Stimulated activated naive B cell treated with anti-CD40 and anti-IgM and Interleukin-4, amounts not matched to agents 10 μg/mL and 1 μg/mL and 100 μg/mL, for 72 hours (primary cell): ENCODE data around the gene YKT6.
"Not testable (repeated sequence)": the region's sequence is repeated elsewhere in the genome, so short reads cannot be mapped to it uniquely, and the experiment has no call there.

Source experiments
- ATAC-seq, 2 donors: fragments of 150-1000 bp; cut with Tn5 transposase; replicated peaks; 2 replicates each; pipeline ENCODE4 v1.10.0; 2021; ENCODE audit warnings: moderate library complexity in 1 of 2
- DNase-seq: peaks from one replicate; pipeline ENCODE4 v3.0.0; 2021
- H3K27ac Mint-ChIP-seq: one replicate; pipeline ENCODE4 v1.8.0; 2022; ENCODE audit warnings: mild to moderate bottlenecking, mixed read lengths
- H3K27me3 Mint-ChIP-seq, 2 donors: one replicate each; pipeline ENCODE4 v1.8.0; 2022; ENCODE audit warnings: mixed read lengths in 2 of 2
- H3K36me3 Mint-ChIP-seq, 2 donors: one replicate each; pipeline ENCODE4 v1.8.0; 2022; ENCODE audit warnings: mixed read lengths in 2 of 2, mild to moderate bottlenecking in 1 of 2
- H3K4me1 Mint-ChIP-seq, 2 donors: one replicate each; pipeline ENCODE4 v1.8.0; 2022; ENCODE audit warnings: mixed read lengths in 2 of 2, mild to moderate bottlenecking in 1 of 2
- H3K4me3 Mint-ChIP-seq, 2 donors: one replicate each; pipeline ENCODE4 v1.8.0; 2022; ENCODE audit warnings: mild to moderate bottlenecking in 2 of 2, mixed read lengths in 2 of 2, moderate library complexity in 1 of 2
- H3K9me3 Mint-ChIP-seq, 2 donors: one replicate each; pipeline ENCODE4 v1.8.0; 2022; ENCODE audit warnings: mixed read lengths in 2 of 2, mild to moderate bottlenecking in 1 of 2

YKT6 gene

DNA sequence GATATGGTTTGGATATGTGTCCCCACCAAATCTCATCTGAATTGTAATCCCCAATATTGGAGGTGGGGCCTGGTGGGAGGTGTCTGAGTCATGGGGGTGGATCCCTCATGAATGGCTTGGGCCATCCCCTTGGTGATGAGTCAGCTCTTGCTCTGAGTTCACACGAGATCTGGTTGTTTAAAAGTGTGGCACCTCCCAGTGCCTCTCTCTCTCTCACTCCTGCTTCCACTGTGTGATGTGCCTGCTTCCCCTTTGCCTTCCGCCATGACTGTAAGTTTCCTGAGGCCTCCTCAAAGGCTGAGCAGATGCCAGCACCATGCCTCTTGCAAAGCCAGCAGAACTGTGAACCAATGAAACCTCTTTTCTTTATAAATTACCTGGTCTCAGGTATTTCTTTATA, 6.7 kb upstream of the YKT6 start:
- Mint-ChIP-seq H3K4me1 (peaks cover 8% of the 10 kb centered on the region in 2 donors), H3K27ac (peak overlapping the region; percentile 39), H3K4me3 (no peak overlapping the region), H3K27me3 (peaks cover 12 to 15% of the 10 kb centered on the region in 2 donors), H3K36me3 (no peaks in the 10 kb centered on the region), H3K9me3 (peaks cover 1 to 3% of the 10 kb centered on the region in 2 donors)
- DNase-seq (no peak), ATAC-seq (peak in 1 of 2 donors; percentile 51)

DNA sequence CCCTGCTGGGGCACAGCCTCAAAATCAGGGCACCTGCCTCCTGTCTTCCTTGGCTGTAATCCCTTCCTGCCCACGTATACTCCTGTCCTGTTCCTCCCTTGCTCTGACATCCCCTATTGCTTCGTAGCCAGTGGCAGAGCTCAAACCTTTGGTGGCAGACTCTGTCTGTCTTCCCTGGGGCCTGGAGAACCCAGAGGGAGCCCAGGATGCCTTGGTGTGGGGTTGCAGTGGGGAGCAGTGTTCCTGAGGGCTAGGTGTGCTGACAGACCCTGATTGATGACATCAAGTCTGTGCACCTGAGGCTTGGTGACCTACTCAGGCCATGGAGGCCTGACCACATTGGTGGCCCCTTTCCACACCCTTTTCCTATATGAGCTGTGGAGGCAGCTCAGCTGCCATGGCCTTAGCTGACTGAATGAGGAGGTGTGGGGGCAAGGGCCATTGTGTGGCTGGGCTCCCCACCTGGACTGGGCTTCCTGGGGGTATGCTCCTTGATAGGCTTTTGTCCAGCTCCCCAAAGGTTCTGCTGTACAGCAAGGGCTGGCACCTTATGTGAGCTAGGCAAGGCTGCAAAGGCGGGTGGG, 6.1 kb upstream of the YKT6 start:
- ATAC-seq (no peak), DNase-seq (no peak)
- Mint-ChIP-seq H3K4me1 (peaks cover 8% of the 10 kb centered on the region in 2 donors), H3K9me3 (peaks cover 1 to 3% of the 10 kb centered on the region in 2 donors), H3K27ac (no peak overlapping the region), H3K4me3 (no peak overlapping the region), H3K36me3 (no peaks in the 10 kb centered on the region), H3K27me3 (peaks cover 12 to 15% of the 10 kb centered on the region in 2 donors)

DNA sequence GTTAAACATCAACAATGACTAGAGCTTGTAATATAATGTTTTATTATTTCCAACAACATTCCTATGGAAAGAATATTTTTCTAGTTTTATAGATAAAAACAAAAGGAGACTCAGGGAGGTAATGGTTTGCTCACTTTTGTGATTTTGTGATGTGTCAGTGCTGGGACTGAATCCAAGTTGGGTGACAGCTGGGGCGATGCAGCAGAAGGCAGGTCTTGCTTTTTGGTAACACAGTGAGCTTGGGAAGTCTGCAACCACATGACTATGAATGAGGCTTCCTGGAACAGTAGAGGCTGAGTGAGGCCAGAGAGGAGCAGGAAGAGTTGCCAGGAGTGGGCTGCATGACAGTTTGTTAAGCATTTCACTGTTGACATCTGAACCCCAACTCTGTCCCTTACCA, 4.9 kb upstream of the YKT6 start:
- H3K36me3 Mint-ChIP-seq: peaks cover 0 to under 1% of the 10 kb centered on the region in 2 donors
- H3K4me1 Mint-ChIP-seq: peaks cover 8 to 10% of the 10 kb centered on the region in 2 donors
- ATAC-seq (no peak), DNase-seq (no peak)
- peaks cover 1 to 3% of the 10 kb centered on the region in 2 donors for H3K9me3 Mint-ChIP-seq
- no peak overlapping the region for H3K27ac Mint-ChIP-seq
- peaks cover 12 to 15% of the 10 kb centered on the region in 2 donors for H3K27me3 Mint-ChIP-seq
- no peak overlapping the region for H3K4me3 Mint-ChIP-seq

DNA sequence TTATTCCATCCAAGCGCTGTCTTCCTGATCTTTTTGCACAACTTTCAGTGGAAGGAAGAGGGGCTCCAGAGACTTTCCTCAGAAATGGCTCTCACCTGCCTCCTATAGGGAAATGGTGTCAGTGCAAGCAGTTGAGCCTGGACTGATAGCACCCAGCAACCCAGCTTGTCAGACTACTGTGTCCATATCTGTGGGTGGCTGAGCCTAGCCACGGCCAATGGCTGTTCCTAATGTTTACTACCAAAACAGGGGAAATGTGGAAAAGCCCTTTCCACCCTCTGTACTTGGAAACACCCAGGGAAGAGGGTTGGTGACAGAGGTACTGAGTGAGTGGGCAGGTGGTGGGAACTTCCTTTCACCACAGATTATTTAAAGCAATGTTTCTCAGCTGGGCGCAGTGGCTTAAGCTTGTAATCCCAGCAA, 4.3 kb upstream of the YKT6 start:
- ATAC-seq (peak; percentile 33 to 35), DNase-seq (peak; percentile 17)
- Mint-ChIP-seq H3K4me3 (no peak overlapping the region), H3K36me3 (peaks cover 0 to 2% of the 10 kb centered on the region in 2 donors), H3K27ac (no peak overlapping the region), H3K9me3 (peaks cover 1 to 3% of the 10 kb centered on the region in 2 donors), H3K4me1 (peaks cover 8 to 11% of the 10 kb centered on the region in 2 donors), H3K27me3 (peaks cover 12 to 15% of the 10 kb centered on the region in 2 donors)

DNA sequence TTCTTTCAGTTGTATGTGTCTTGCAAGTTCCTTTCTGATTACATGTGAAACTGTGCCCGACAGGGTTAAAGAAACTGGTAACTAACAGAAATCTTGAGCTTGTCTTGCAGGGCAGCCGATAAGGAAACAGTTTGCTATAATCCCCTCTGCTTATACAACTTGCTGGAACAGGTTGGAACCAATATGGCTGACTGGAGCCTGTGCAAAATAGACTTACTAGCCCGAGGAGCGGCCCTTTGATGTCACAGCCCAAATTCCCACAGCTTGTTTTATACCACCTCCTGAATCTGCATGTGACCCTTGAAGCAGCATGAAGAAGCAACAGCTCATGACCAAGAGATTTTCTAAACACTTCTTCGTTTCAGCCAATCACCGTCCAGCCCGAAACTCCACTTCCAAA, 3.3 kb upstream of the YKT6 start:
- peaks cover 17 to 18% of the 10 kb centered on the region in 2 donors for H3K4me1 Mint-ChIP-seq
- peaks cover 0 to 2% of the 10 kb centered on the region in 2 donors for H3K36me3 Mint-ChIP-seq
- DNase-seq (no peak), ATAC-seq (no peak)
- peaks cover 1 to 3% of the 10 kb centered on the region in 2 donors for H3K9me3 Mint-ChIP-seq
- H3K4me3 Mint-ChIP-seq: no peak overlapping the region
- peaks cover 8 to 10% of the 10 kb centered on the region in 2 donors for H3K27me3 Mint-ChIP-seq
- no peak overlapping the region for H3K27ac Mint-ChIP-seq

DNA sequence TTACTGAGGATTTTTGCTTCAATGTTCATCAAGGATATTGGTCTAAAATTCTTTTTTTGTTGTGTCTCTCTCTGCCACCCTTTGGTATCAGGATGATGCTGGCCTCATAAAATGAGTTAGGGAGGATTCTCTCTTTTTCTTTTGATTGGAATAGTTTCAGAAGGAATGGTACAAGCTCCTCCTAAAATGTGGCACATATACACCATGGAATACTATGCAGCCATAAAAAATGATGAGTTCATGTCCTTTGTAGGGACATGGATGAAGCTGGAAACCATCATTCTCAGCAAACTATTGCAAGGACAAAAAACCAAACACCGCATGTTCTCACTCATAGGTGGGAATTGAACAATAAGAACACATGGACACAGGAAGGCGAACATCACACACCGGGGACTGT, 615 bp upstream of the YKT6 start:
- H3K4me3 Mint-ChIP-seq: peak overlapping the region; percentile 60 to 61
- peaks cover 12 to 14% of the 10 kb centered on the region in 2 donors for H3K36me3 Mint-ChIP-seq
- ATAC-seq, H3K27me3 Mint-ChIP-seq, H3K9me3 Mint-ChIP-seq, H3K27ac Mint-ChIP-seq, DNase-seq: not testable (repeated sequence)
- peaks cover 24 to 33% of the 10 kb centered on the region in 2 donors for H3K4me1 Mint-ChIP-seq

DNA sequence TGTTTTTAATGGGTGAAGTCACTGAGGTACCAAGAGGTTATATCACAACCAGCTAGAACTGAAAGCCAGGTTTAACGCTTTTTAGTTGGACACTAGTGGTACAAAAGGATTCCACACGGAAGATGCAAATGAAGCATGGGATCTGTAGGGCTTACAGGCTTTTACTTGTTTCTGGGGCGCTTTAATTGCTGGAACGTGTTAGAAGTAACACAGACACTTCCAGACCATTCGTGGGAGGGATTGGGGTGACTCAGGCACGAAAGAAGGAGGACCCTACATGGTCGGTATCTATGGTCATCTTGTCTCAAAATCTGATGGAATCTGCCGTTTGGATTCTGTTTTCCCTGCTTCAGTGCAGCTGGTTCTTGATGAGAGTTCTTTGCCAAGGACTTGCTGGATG, 1.0 kb downstream of the YKT6 start:
- ATAC-seq (no peak), DNase-seq (no peak)
- Mint-ChIP-seq H3K9me3 (no peaks in the 10 kb centered on the region), H3K4me1 (peaks cover 23 to 25% of the 10 kb centered on the region in 2 donors), H3K27me3 (no peaks in the 10 kb centered on the region), H3K4me3 (peak overlapping the region; percentile 92 to 93), H3K36me3 (peaks cover 21 to 22% of the 10 kb centered on the region in 2 donors), H3K27ac (no peak overlapping the region)

DNA sequence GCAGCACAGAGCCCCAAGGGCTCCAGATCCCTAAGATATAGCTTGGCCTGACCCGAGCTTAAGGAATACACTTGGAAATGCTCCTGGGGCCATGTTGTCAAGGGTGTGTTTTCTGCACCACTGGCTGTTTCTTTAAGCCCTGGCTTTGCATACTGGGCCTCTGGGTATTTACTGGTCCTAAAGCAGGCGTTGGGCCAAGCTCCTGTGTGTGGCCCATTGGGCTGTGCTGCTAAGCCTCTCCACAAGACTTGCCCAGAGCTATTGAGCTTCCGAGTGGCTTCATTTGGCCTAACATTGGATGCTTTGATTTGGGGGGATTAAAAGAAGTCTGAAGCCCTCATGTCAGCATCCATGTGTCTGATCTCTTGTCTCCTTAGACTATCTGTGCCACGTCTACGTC, 5.2 kb downstream of the YKT6 start:
- H3K36me3 Mint-ChIP-seq: peaks cover 32 to 50% of the 10 kb centered on the region in 2 donors

DNA sequence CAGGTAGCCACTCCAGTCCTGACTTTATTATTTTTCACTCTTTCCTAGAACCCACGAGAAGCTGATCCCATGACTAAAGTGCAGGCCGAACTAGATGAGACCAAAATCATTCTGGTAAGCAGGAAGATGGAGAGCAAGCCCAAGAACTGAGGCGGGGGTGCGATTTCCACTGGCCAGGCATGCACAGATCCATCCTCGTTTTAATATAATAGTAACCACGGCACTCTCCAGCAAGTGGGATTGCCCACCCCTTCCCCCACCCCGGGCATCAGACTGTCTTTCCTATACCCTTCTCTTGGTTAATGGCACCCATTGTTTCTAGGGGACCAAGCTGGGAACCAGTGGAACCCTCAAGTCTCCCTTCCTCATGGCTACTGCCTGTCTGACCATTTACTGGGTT, 7.3 kb downstream of the YKT6 start:
- H3K9me3 Mint-ChIP-seq: no peaks in the 10 kb centered on the region
- no peak for ATAC-seq
- H3K27me3 Mint-ChIP-seq: no peaks in the 10 kb centered on the region
- no peak for DNase-seq
- no peak overlapping the region for H3K27ac Mint-ChIP-seq
- no peak overlapping the region for H3K4me3 Mint-ChIP-seq
- H3K36me3 Mint-ChIP-seq: peaks cover 38 to 63% of the 10 kb centered on the region in 2 donors
- H3K4me1 Mint-ChIP-seq: peaks cover 12% of the 10 kb centered on the region in 2 donors

More for the DNA sequence above, 5.2 kb downstream of the YKT6 start:
- no peak overlapping the region for H3K27ac Mint-ChIP-seq
- DNase-seq (no peak), ATAC-seq (no peak)
- H3K4me3 Mint-ChIP-seq: no peak overlapping the region
- H3K27me3 Mint-ChIP-seq: no peaks in the 10 kb centered on the region
- H3K9me3 Mint-ChIP-seq: no peaks in the 10 kb centered on the region
- H3K4me1 Mint-ChIP-seq: peaks cover 21 to 25% of the 10 kb centered on the region in 2 donors

DNA sequence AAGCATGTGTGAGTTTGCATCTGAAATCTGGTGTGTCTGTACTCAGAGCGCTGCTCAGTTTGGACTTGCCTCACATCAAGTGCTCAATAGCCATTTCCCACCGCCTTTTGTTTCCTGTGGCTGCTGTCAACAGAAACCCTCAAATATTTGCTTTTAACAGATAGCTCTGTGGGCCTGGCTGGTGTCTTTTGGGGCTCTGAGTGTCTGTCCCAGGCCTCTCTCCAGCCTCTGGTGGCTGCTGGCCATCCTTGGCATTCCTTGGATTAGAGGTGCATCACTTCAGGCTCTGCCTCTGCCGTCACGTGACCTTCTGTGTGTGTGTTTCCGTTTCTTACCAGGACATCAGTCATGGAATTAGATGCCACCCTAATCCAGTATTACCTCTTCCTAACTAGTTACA, 9.3 kb downstream of the YKT6 start:
- Mint-ChIP-seq H3K27ac (peak overlapping the region; percentile 62), H3K4me3 (no peak overlapping the region), H3K27me3 (no peaks in the 10 kb centered on the region), H3K9me3 (no peaks in the 10 kb centered on the region), H3K4me1 (peaks cover 13 to 14% of the 10 kb centered on the region in 2 donors), H3K36me3 (peaks cover 39 to 64% of the 10 kb centered on the region in 2 donors)
- DNase-seq (no peak), ATAC-seq (no peak)

DNA sequence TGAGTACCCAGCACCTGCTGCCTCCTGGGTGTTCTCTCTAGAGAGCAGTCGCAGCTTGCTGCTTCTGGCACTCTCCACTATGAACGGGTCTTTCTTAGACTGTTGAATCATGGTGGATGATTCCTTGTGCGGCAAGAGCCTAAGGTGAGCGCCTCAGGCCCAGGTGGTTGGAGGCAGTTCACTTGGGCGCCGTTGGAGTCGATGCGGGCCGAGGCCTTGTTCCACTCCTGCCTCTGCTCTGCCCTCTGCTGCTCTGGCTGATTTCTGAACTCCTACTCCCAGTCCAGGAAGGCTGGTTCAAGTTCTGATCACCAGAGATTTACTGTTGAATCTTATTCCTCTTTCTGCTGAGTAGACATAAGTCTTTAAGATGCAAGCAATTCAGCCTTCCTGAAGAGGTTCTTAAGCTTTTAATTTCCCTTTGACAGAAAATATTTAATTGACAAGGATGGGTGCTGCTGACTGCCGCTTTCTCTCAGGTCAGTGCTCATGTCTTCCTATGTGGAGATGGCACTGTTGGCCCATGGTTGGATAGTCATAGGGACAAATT, 10.4 kb downstream of the YKT6 start:
- H3K36me3 Mint-ChIP-seq: peaks cover 33 to 63% of the 10 kb centered on the region in 2 donors
- H3K27me3 Mint-ChIP-seq: no peaks in the 10 kb centered on the region
- no peaks in the 10 kb centered on the region for H3K9me3 Mint-ChIP-seq
- no peak for ATAC-seq
- peak overlapping the region; percentile 42 for H3K27ac Mint-ChIP-seq
- H3K4me3 Mint-ChIP-seq: no peak overlapping the region
- DNase-seq: no peak
- peaks cover 11 to 14% of the 10 kb centered on the region in 2 donors for H3K4me1 Mint-ChIP-seq

DNA sequence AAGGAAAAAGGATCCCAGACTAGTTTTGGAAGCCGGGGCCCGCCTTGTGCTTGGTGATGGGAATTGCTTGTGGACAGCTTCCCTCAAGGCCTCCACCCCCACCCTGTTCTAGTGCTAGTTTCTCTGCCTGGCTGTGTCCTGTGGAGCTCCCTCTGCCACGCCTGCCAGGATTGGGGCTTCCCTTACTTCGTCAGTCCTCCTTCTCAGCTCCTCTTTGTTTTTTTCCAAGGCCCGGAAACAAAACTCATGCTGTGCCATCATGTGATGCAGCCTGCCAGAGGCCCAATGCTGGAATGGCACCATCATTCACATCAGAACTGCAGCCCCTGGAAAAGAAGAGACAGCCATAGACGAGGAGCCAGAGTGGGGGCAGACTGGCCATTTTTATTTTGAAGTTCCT, 11.2 kb downstream of the YKT6 start:
- no peak for DNase-seq
- peaks cover 30 to 57% of the 10 kb centered on the region in 2 donors for H3K36me3 Mint-ChIP-seq
- no peak overlapping the region for H3K27ac Mint-ChIP-seq
- no peaks in the 10 kb centered on the region for H3K27me3 Mint-ChIP-seq
- H3K4me3 Mint-ChIP-seq: no peak overlapping the region
- peaks cover 11 to 14% of the 10 kb centered on the region in 2 donors for H3K4me1 Mint-ChIP-seq
- ATAC-seq: no peak
- H3K9me3 Mint-ChIP-seq: no peaks in the 10 kb centered on the region

DNA sequence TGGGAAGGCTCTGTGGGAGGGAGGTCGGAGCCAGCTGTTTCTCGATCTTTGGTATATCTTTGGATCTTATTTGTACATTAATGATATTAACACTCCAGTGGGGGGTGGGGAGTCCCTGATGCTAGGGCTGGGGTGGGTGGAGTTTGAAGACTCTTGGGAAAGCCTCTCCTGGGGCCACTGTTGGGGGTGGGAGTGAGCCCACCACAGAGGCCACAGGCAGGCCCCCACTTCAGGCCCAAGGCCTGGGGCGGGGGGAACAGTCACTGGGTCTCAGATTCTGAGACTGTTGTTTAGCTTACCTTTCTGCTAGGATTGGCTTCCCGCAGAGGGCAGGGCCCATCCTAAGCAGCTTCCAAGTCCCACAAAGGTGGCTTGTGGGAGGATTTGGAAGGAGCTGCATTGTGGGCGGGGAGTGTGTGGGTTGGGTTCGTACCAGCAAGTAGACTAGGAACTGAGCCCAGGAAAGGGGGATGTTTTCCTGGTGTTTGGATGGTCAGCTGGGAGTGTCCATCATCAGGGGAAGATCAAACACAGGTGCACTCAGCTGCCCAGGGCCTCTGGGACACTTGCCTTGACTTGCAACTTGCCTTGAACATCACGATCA, 11.9 kb downstream of the YKT6 start:
- H3K36me3 Mint-ChIP-seq: peaks cover 30 to 57% of the 10 kb centered on the region in 2 donors
- DNase-seq: no peak

DNA sequence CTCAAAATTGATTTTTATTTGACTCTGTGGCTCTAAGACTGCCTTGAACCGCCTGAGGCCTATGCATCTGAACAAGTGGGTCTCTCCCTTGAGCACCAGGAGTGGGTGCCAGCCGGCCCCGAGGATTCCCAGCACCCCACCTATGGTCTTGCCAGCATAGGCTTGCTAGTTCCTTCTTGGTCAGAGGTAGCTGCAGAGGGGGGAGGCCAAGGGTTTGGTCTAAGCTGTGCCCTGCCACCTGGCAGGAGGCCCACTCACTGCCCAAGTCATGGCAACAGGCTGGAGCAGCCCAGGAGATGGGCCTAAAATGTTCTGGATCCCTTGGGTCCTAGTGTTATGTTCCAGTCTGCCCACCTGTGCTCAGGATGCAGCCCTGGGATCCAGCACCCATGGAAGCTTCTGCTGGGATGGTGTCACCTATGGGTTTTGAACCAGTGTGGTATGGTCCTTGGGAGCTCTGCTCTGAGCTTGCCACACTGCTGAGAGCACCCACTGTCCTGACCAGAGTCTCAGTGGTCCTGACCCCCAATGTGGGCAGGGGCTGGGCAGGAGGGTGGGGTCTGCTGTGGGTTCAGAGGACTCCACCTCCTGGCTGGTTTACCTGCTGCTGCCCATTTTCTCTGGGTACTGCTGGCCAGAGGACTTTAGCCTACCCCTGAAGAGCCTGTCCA, 12.6 kb downstream of the YKT6 start:
- no peak overlapping the region for H3K27ac Mint-ChIP-seq
- H3K4me1 Mint-ChIP-seq: peaks cover 11 to 14% of the 10 kb centered on the region in 2 donors
- H3K9me3 Mint-ChIP-seq: no peaks in the 10 kb centered on the region
- no peak overlapping the region for H3K4me3 Mint-ChIP-seq
- no peaks in the 10 kb centered on the region for H3K27me3 Mint-ChIP-seq
- peak in 1 of 2 donors; percentile 28 for ATAC-seq
- peaks cover 30 to 51% of the 10 kb centered on the region in 2 donors for H3K36me3 Mint-ChIP-seq
- DNase-seq: no peak

More for the DNA sequence above, 11.9 kb downstream of the YKT6 start:
- no peak for ATAC-seq
- no peaks in the 10 kb centered on the region for H3K9me3 Mint-ChIP-seq
- H3K27me3 Mint-ChIP-seq: no peaks in the 10 kb centered on the region
- H3K27ac Mint-ChIP-seq: no peak overlapping the region
- H3K4me3 Mint-ChIP-seq: no peak overlapping the region
- H3K4me1 Mint-ChIP-seq: peaks cover 11 to 14% of the 10 kb centered on the region in 2 donors
